Measurements from ENCODE around the gene CREB3L4.

DNA sequence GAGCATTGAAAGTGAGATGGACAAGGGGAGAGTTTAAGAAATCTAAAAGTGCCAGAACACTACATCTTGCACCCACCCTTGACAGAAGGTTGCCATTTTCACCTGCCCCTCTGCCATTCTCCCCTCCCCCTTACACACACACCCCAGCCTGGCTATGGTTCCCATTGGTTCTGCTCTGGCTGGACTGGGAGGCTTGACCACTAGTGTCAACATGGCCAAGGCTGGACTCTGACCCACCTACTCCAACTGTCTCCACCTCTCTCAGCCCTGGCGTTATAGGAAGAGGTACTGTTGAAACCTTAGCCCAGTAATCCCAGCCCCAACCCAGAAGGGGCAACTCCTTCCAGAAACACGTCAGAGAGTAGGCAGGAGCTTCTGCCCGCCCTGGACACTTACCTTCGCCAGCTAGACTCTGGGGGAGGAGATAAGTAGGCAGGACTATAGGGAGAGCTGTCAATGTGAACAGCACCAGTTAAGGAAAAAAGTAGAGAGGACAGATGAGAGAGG lies 13.8 kb upstream of the CREB3L4 start:
- TF ChIP-seq YY1 (IDR thresholded peaks at IDR 0.05; ENCODE audit: insufficient read depth, insufficient read length) (no peak), SUZ12 (IDR thresholded peaks at IDR 0.05; ENCODE audit: extremely low read depth, insufficient read depth, insufficient read length) (no peak), ZNF274 (IDR thresholded peaks at IDR 0.05; ENCODE audit: low read depth, low read length) (no peak)
